ENCODE measurements around the gene RPS10.
"Not testable (repeated sequence)": the region's sequence is repeated elsewhere in the genome, so short reads cannot be mapped to it uniquely, and the experiment has no call there.

The RPS10 gene

DNA sequence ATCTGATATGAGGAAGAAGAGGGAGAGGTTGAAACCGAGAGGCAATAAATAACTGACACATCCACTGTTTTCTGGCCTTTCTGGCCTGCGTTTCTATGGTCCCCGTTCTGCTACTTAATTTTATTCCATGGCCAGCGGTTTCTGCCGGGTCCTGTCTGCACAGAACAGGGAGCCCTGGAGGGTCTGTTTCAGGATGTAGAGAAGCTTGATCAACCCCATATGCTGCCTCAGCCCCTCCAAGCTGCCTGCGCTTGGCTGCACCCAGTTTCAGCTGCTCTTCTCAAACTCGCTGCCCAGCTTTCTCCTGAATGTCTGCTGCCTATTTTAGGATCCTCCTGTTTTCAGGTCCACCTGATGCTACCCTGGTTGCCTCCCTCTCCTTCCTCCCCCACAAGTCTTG lies 21.5 kb upstream of the RPS10 start:
- DNase-seq = no peak

DNA sequence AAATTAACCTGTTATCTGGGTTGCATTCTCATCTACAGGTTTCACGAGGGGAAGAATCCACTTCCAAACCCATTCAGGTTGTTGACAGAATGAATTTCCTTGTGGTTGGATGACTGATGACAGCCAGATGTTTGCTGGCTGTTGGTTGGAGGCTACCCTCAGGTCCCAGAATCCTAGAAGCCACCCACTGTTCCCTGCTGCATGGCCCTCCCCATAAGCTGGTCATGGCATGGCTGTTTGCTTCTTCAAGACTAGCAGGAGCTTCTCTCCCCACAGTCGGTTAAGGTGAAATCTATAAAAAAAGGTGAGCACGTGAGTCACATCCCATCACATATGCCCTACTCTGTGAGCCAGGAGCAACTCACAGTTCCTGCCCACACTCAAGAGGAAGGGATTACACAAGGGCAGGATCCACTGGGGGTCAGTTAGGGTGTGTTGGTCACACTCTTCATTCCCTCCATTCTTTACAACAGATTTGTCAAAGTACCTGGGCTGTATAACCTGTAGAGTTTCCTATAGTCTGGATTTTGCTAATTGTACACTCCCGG lies 19.5 kb upstream of the RPS10 start:
- no peak for DNase-seq

- DNase-seq = no peak
These were observed 15.7 kb upstream of the RPS10 start for GRCh38 chr6:34441526-34441925.

DNA sequence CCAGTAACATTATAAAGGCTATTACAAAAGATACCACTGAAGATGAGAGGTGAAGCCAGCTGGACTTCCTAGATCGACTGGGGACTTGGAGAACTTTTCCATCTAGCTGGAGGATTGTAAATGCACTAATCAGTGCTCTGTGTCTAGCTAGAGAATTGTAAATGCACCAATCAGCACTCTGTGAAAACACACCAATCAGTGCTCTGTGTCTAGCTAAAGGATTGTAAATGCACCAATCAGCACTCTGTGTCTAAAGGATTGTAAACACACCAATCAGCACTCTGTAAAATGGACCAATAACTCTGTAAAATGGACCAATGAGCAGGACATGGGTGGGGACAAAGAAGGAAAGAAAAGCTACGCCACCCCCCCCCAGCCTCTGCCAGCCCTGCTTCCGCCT lies 13.6 kb upstream of the RPS10 start:
- DNase-seq = no peak

GRCh38 chr6:34438705-34439104 lies 12.8 kb upstream of the RPS10 start:
- no peak for DNase-seq

DNA sequence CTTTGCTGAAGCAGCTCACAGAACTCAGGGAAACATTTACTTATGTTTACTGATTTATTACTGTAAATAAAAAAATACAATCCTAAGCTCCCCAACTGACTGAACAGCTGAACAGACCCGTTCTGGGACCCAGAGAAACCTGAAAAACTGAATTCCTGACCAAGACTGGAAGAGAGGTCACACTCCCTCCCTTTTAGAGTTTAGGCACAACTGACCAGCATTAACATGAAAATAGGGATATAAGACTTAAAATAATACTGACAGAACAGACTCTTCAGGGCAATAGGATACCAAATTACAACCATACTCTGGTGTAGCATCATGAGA lies 11.7 kb upstream of the RPS10 start:
- DNase-seq = no peak

DNA sequence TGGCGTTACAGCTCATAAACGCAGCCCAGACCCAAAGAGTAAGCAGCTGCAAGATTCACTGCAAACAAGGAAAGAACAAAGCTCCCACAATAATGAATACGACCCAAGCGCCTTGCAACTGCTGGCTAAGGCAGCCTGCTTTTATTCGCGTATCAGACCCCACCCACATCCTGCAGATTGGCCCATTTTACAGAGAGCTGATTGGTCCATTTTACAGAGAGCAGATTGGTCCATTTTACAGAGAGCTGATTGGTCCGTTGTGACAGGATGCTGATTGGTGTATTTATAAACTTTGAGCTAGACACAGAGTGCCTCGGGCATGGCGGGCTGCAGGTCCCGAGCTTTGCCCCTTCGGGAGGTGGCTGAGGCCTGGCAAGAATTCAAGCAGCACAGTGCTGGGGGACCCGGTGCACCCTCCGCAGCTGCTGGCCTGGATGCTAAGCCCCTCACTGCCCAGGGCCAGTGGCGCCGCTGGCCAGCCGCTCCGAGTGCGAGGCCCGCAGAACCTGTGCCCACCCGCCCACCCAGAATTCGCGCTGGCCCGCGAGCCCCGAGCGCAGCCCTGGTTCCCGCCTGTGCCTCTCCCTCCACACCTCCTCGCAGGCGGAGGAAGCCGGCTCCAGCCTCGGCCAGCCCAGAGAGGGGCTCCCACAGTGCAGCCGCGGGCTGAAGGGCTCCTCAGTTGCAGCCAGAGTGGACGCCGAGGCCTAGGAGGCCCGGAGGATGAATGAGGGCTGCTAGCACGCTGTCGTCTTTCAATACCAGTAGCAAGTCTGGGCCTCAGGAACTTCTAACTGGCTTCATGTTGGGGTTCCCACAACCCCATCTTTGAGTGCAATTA lies 11.2 kb upstream of the RPS10 start:
- no peak for DNase-seq

GRCh38 chr6:34435916-34436315 lies 10.0 kb upstream of the RPS10 start:
- no peak for DNase-seq

DNA sequence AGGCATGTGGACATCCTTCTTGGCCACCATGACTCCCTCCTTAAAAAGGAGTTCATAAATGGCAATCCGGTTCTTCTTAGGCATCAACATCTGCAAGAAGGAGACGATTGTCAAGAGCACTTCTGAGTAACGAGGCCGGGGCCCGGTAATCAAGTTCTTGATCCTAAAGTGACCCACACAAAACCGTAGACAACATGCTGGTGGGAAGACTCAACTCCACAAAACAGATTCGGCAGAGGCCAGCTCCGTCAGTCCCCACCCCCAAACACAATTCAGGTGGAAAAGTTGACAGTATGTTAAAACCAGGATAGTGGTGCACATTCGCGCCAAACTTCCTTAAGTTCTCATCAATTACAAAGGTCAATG lies 754 bp downstream of the RPS10 start:
- no peak for DNase-seq

GRCh38 chr6:34424200-34425131 lies 1.4 kb downstream of the RPS10 start:
- no peak for DNase-seq

DNA sequence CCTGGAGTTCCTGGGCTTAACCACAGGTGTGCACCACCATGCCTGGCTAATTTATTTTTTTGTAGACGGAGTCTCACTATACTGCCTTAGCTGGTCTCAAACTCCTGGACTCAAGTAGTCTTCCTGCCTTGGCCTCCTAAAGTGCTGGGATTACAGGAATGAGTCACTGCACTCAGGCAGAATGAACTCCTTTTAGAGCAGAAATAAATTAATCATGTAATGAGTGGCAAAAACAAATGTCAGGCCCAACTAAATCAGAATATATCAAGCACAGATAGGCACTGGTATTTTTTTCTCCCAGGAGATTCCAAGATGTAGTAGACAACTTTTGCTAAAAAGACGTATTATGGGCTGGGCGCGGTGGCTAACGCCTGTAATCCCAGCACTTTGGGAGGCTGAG lies 2.6 kb downstream of the RPS10 start:
- no peak for DNase-seq

GRCh38 chr6:34418367-34418766 lies 7.5 kb downstream of the RPS10 start:
- no peak for DNase-seq

DNA sequence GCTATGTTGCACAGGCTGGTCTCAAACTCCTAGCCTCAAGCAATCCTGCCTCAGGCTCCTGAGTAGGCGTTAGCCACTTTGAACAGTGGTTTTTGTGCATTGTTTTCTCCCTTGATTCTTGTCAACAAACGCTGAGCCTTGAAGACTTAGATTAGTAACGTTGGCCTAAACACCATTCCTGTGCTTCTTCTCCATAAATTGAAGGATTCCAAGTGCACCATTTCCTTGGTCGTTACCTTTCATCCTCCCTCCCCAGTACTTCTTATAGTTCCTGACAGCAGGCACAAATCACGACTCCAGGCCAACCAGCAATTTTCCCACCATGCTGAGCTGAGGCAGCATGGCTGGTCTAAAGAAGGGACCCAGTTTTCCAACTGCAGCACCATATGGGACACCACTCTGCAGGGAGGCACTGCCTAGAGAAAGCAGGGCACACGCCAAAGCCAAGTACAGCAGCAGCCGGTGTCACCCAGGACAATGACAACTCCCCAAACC lies 8.9 kb downstream of the RPS10 start:
- DNase-seq = no peak

DNA sequence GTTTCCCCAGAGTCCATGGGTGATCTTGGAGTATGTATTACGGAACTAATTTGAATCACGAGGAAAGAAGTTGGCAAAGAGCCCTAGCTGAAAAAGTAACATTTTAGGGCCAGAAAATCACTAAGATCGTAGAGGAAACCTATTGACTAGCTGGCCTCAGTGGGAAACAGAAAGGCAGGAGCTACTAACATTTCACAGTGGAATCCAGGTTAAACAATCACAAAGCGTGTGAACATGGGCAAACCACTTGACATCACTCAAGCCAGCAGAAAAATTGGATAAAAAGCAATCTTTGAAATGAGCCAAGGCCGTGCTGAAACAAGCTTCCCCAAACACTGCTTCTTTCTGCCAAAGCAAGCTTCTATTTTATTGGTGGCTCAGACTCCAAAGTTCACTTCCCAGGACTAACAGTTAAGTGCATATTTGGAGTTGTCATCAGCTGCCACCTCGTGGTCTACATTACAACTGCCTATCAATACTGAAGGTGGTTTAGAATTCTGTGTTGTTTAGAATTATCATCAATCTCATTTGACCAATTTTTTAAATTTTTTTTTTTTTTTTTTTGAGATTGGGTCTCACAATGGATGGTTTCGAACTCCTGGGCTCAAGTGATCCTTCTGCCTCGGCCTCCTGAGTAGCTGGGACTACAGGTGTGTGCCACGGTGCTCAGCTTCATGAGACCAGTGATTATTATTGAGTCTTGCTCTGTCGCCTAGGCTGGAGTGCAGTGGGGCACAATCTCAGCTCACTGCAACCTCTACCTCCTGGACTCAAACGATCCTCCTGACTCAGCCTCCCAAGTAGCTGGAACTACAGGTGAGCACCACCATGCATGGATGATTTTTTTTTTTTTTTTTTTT lies 10.6 kb downstream of the RPS10 start:
- peak; percentile 5 for DNase-seq

DNA sequence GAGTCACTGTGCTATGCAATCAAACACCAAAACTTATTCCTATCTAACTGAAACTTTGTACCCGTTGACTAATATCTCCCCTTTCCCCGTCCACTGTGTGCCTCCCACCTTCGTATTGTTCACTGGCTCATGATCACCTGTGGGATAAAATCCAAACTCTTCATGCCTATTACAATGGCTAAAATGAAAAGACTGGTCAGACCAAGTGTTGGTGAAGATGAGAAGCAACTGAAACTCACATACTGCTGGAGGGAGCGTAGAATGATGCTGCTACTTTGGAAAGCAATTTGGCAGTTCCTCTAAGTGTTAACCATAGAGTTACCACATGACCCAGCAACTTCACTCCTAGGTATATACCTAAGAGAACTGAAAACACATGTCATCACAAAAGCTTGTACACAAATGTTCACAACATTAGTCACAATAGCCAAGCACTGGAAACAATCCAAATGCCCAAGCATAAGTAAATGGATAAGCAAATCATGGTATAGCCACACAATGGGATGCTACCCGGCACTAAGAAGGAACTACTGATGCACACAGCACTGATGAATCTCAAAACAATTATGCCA lies 13.1 kb downstream of the RPS10 start:
- no peak for DNase-seq

GRCh38 chr6:34412016-34412415 lies 13.9 kb downstream of the RPS10 start:
- DNase-seq = no peak

DNA sequence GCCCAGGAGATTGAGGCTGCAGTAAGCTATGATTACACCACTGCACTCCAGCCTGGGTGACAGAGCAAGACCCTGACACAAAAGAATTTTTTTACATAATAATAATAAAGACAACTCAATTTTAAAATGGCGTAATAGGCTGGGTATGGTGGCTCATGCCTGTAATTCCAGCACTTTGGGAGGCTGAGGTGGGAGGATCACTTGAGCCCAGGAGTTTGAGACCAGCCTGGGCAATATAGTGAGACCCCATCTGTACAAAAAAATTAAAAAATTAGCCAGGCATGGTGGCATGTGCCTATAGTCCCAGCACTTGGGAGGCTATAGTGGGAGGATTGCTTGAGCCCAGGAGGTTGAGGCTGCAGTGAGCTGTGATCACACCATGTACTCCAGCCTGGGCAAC lies 18.0 kb downstream of the RPS10 start:
- not testable (repeated sequence) for DNase-seq

- no peak for DNase-seq
These were observed 29.4 kb downstream of the RPS10 start for GRCh38 chr6:34396518-34396917.

DNA sequence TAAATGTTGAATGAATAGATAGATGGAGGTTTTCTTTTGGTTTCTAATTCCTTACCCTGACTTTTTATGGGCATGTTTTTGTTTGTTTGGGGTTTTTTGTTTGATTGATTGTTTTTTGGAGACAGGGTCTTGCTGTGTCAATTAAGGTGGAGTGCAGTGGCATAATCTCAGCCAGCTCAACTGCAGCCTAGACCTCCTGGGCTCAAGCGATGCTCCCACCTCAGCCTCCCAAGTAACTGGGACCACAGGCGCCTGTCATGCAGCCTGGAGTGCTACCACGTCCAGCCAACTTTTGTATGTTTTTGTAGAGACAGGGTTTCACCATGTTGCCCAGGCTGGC lies 31.9 kb downstream of the RPS10 start:
- no peak for DNase-seq

DNA sequence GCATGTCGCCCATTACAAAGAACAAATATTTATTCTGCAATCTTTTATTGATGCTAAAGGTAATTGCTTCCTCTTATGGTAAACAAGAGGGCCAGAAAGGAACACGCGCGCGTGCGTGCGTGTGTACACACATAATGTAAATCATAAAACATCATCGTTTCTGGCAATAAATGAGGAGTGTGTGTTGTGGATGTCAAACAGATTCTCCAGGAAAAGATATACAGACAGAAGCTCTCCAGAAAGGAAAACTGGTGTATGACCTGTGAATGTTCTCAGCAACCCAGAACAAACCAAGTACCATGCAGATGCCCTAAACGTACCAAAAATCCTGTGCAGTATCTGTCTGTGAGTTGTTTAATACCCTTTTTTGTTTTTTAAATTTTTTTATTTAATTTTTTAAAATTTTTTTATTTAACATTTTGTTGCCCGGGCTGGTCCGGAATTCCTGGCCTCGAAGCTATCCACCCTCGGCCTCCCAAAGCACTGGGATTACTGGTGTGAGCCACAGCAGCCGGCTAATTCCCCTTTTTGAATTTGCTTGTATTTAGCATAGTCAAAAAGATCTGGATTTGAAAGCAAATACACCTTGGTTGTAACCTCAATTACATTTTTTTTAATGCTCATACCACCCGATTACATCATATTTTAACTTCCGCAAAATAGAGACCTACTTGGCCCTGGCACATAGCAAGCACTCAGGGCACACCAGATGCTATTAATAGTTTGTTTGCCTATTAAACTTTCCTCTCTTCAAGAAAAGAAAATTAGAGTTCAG lies 32.5 kb downstream of the RPS10 start:
- no peak for DNase-seq

- DNase-seq = peak; percentile 90
These were observed 33.2 kb downstream of the RPS10 start, which contains the start of gene NUDT3 for GRCh38 chr6:34392497-34393190. TSS of gene NUDT3 (minus strand) at chr6:34392669. CDS start at chr6:34392362, 307 bp downstream.

Measured in effector CD8-positive, alpha-beta T cell (primary cell).